Measurements from ENCODE around the gene BNIP3.

BNIP3 gene

GRCh38 chr10:131979336-131979735, 2.4 kb downstream of the BNIP3 start:
- TF ChIP-seq CTCF (IDR thresholded peaks at IDR 0.05; ENCODE audit: low read depth, low read length, missing control alignments): no peak
- peak overlapping the region; percentile 88 for H3K4me3 ChIP-seq (ENCODE audit: low read depth, low read length)
- no peak for DNase-seq (ENCODE audit: low read depth)
- in situ Hi-C loops (cut with HindIII; ENCODE audit: low sequenced_read_pairs): no loop called here

- no peak overlapping the region for H3K4me3 ChIP-seq (ENCODE audit: low read depth, low read length)
Measured at GRCh38 chr10:131978851-131979250, 2.9 kb downstream of the BNIP3 start.

GRCh38 chr10:131978366-131978765, 3.4 kb downstream of the BNIP3 start:
- in situ Hi-C loops (cut with HindIII; ENCODE audit: low sequenced_read_pairs): no loop called here
- TF ChIP-seq CTCF (IDR thresholded peaks at IDR 0.05; ENCODE audit: low read depth, low read length, missing control alignments): no peak

More at GRCh38 chr10:131978851-131979250, 2.9 kb downstream of the BNIP3 start:
- in situ Hi-C loops (cut with HindIII; ENCODE audit: low sequenced_read_pairs): no loop called here
- TF ChIP-seq CTCF (IDR thresholded peaks at IDR 0.05; ENCODE audit: low read depth, low read length, missing control alignments): no peak
- DNase-seq (ENCODE audit: low read depth): no peak

GRCh38 chr10:131977323-131978096, 4.2 kb downstream of the BNIP3 start:
- H3K4me3 ChIP-seq (ENCODE audit: low read depth, low read length): no peak overlapping the region
- no peak for DNase-seq (ENCODE audit: low read depth)
- in situ Hi-C loops (cut with HindIII; ENCODE audit: low sequenced_read_pairs): no loop called here
- no peak for TF ChIP-seq CTCF (IDR thresholded peaks at IDR 0.05; ENCODE audit: low read depth, low read length, missing control alignments)

More at GRCh38 chr10:131978366-131978765, 3.4 kb downstream of the BNIP3 start:
- DNase-seq (ENCODE audit: low read depth): no peak
- no peak overlapping the region for H3K4me3 ChIP-seq (ENCODE audit: low read depth, low read length)

GRCh38 chr10:131975796-131976195, 5.9 kb downstream of the BNIP3 start:
- H3K4me3 ChIP-seq (ENCODE audit: low read depth, low read length): no peak overlapping the region
- in situ Hi-C loops (cut with HindIII; ENCODE audit: low sequenced_read_pairs): no loop called here
- no peak for TF ChIP-seq CTCF (IDR thresholded peaks at IDR 0.05; ENCODE audit: low read depth, low read length, missing control alignments)
- no peak for DNase-seq (ENCODE audit: low read depth)

GRCh38 chr10:131975003-131975402, 6.7 kb downstream of the BNIP3 start:
- in situ Hi-C loops (cut with HindIII; ENCODE audit: low sequenced_read_pairs): no loop called here
- H3K4me3 ChIP-seq (ENCODE audit: low read depth, low read length): no peak overlapping the region
- TF ChIP-seq CTCF (IDR thresholded peaks at IDR 0.05; ENCODE audit: low read depth, low read length, missing control alignments): no peak
- DNase-seq (ENCODE audit: low read depth): no peak

Measured in astrocyte of the cerebellum (primary cell).